PC-9 (cell line): Measurements from ENCODE around the gene TAF6. TPM values are rescaled to one million over a fixed set of nuclear protein-coding genes. Genes with fewer than 3 reads are reported as not detected.

Experiments
- BruUV-seq: library from RNA; stranded (reverse); fragments of 400-500 nt; replicated peaks from 2 replicates; lab custom pipeline; 2021; lab: Mats Ljungman, UMichigan
- CTCF ChIA-PET: fragments of 300-600 bp; sonication (Branson Sonifier 250); formaldehyde crosslinking; loops from one replicate; lab custom pipeline; 2022; ENCODE audit warnings: antibody characterized with exemption; lab: Charles Lee
- POLR2A ChIA-PET: fragments of 300-600 bp; sonication (Branson Sonifier 250); formaldehyde crosslinking; loops from one replicate; lab custom pipeline; 2022; ENCODE audit warnings: antibody characterized with exemption; ENCODE audit not compliant: unreplicated experiment; lab: Charles Lee
- DNase-seq, 2 experiments: peaks; one replicate each; pipeline versions ENCODE4 v3.0.0 to v3.0.0-alpha.2; 2015 to 2022; ENCODE audit warnings: mixed read lengths in 1 of 2
- H2AFZ ChIP-seq: fragments of 200-600 bp; sonication (generic); 2 replicates; pipeline ENCODE4 v1.8.1; 2017; ENCODE audit warnings: antibody characterized with exemption
- H3F3A ChIP-seq: fragments of 200-600 bp; sonication (generic); 2 replicates; pipeline ENCODE4 v1.8.1; 2017; ENCODE audit warnings: antibody characterized with exemption, mild to moderate bottlenecking, low read depth; ENCODE audit not compliant: insufficient read depth
- H3K27ac ChIP-seq: fragments of 200-600 bp; sonication (generic); 2 replicates; pipeline ENCODE4 v1.6.1; 2016; ENCODE audit warnings: mixed run types
- H3K27me3 ChIP-seq: fragments of 200-600 bp; sonication (generic); 2 replicates; pipeline ENCODE4 v1.6.1; 2016; ENCODE audit warnings: low read depth, mixed run types; ENCODE audit not compliant: insufficient read depth
- H3K36me3 ChIP-seq: fragments of 200-600 bp; sonication (generic); 2 replicates; pipeline ENCODE4 v1.6.1; 2016; ENCODE audit warnings: low read depth, mixed run types
- H3K4me1 ChIP-seq: fragments of 200-600 bp; sonication (generic); replicated peaks from 2 replicates; pipeline ENCODE4 v1.6.1; 2016; ENCODE audit warnings: mixed run types; ENCODE audit not compliant: insufficient read depth
- H3K4me2 ChIP-seq: fragments of 200-600 bp; sonication (generic); 2 replicates; pipeline ENCODE4 v1.6.1; 2017; ENCODE audit warnings: mixed run types
- H3K4me3 ChIP-seq: fragments of 200-600 bp; sonication (generic); 2 replicates; pipeline ENCODE4 v1.6.1; 2016; ENCODE audit warnings: mixed run types
- H3K79me2 ChIP-seq: fragments of 200-600 bp; sonication (generic); 2 replicates; pipeline ENCODE4 v1.6.1; 2017; ENCODE audit warnings: low read depth, mixed run types
- H3K9me2 ChIP-seq: fragments of 200-600 bp; sonication (generic); 2 replicates; pipeline ENCODE4 v1.8.1; 2017; ENCODE audit warnings: mild to moderate bottlenecking; ENCODE audit not compliant: insufficient read depth
- H3K9me3 ChIP-seq: fragments of 200-600 bp; sonication (generic); 2 replicates; pipeline ENCODE4 v1.8.1; 2016; ENCODE audit warnings: low read depth; ENCODE audit not compliant: insufficient read depth
- H4K20me1 ChIP-seq: fragments of 200-600 bp; sonication (generic); 2 replicates; pipeline ENCODE4 v1.8.1; 2017; ENCODE audit not compliant: insufficient read depth
- EZH2 ChIP-seq: fragments of 200-600 bp; sonication (generic); IDR thresholded peaks from 2 replicates; pipeline ENCODE4 v1.8.0; 2017; ENCODE audit warnings: antibody characterized with exemption, low read depth
- intact Hi-C: fragments of 100-400 bp; cut with micrococcal nuclease; formaldehyde crosslinking; loops from one replicate; pipeline ENCODE4 v1.10.0; 2022; ENCODE audit not compliant: unreplicated experiment
- total RNA-seq: library from RNA; stranded (reverse); gene quantifications from 2 replicates; pipeline ENCODE4 v1.2.3, GENCODE V29; 2021
- TF ChIP-seq, protein P1 (sequence below): fragments of 200-600 bp; sonication (generic); conservative IDR thresholded peaks from 2 replicates; pipeline ENCODE4 v1.6.1; 2017; ENCODE audit warnings: mixed run types, antibody characterized with exemption, mild to moderate bottlenecking, moderate library complexity

Gene TAF6
- total RNA-seq, 1 experiment from 2014 or later, result 91.4 TPM

DNA sequence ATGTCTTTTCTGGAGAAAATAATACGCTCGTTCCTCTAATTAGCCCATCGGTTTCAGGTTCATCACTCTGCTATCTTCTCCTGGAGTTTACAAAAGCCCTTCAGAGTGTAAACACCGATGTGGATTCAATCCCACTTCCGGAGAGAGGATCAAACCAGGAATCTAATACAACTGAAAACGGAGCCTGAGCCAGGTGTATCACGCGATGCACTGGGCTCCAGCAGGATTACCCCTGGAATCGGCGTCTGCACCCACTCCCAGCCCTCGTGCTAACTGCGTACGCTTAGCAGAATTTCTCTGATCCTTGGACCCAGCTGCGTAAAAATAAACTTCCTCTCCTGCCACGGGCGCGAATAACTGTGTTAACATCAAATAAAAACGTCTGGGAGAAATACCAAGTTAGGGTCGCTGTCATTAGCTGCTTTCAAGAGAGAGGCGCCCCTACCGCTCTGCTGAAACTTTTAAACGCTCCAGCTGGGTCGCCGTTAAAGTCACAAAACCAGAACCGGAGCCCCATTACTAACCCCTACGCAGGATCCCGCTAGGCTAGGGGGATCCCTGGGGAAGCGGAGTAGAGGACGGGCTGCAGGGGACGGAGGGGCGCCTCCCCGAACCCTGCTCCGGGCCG is 38.1 kb downstream of the TAF6 start:
- Histone ChIP-seq H3F3A (peaks cover 16% of the 10 kb centered on the region), H3K4me2 (peak overlapping the region; percentile 78), H3K9me2 (no peaks in the 10 kb centered on the region), H3K4me1 (peaks cover 15% of the 10 kb centered on the region), H3K9me3 (no peaks in the 10 kb centered on the region; the same call in 1 of the 2 replicates), H3K27ac (peak overlapping the region; percentile 27; the same call in 1 of the 2 replicates), H3K27me3 (no peaks in the 10 kb centered on the region), H3K4me3 (peak overlapping the region; percentile 93), H3K79me2 (peaks cover 52% of the 10 kb centered on the region), H3K36me3 (peaks cover 39% of the 10 kb centered on the region), H2AFZ (peak overlapping the region; percentile 60), H4K20me1 (peaks cover 8% of the 10 kb centered on the region; the same call in 1 of the 2 replicates)
- intact Hi-C loops, result loop anchor here (1.0 to 5.0 kb wide), 6 partner anchors 32 to 709 kb away; partner anchors contain the start of genes ARPC1B, MEPCE, TRIM4 and ZSCAN21
- DNase-seq, result no peak
- TF ChIP-seq, protein P1, sequence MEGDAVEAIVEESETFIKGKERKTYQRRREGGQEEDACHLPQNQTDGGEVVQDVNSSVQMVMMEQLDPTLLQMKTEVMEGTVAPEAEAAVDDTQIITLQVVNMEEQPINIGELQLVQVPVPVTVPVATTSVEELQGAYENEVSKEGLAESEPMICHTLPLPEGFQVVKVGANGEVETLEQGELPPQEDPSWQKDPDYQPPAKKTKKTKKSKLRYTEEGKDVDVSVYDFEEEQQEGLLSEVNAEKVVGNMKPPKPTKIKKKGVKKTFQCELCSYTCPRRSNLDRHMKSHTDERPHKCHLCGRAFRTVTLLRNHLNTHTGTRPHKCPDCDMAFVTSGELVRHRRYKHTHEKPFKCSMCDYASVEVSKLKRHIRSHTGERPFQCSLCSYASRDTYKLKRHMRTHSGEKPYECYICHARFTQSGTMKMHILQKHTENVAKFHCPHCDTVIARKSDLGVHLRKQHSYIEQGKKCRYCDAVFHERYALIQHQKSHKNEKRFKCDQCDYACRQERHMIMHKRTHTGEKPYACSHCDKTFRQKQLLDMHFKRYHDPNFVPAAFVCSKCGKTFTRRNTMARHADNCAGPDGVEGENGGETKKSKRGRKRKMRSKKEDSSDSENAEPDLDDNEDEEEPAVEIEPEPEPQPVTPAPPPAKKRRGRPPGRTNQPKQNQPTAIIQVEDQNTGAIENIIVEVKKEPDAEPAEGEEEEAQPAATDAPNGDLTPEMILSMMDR, result no peak
- TF ChIP-seq EZH2, result no peak
- CTCF ChIA-PET, result no interaction called here
- POLR2A ChIA-PET, result interaction anchor here (0.6 kb wide), 1 partner anchor 68 kb away, joined by 3 read pairs; no protein-coding TSS in a partner anchor
- BruUV-seq, result TSS peak; percentile 40

DNA sequence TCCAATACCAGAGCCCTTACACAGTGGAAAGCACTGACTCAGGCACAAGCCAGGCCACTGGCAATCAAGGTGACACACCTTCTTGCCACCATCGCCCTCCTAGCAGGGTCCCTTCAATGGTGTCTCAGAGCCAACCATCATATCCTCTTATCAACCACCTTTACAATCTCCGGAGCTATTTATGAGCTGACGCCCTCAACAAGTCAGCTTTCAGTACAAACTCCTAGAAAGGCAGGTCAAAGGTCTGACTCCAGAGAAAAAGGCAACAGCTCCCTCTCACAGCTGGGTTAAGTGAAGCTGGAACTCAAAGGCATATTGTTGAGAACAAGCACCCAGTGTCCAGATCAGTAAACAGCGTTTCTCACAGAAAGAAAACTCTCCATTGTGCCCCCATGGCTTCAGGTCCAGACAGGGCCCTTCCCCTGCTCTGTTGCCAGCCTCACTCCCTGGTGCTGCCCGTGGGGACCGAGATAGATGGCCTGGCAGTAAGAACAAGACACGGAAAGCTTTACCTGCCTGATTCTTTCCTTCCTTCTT is 40.1 kb downstream of the TAF6 start:
- H3K27me3 ChIP-seq, result no peaks in the 10 kb centered on the region
- H3K9me2 ChIP-seq, result no peaks in the 10 kb centered on the region
- peaks cover 52% of the 10 kb centered on the region for H3K79me2 ChIP-seq
- H3K9me3 ChIP-seq, result peaks cover 8% of the 10 kb centered on the region; the same call in 1 of the 2 replicates
- no peak overlapping the region for H3K4me3 ChIP-seq
- H3K4me2 ChIP-seq, result no peak overlapping the region
- ChIA-PET CTCF (no interaction called here), POLR2A (interaction anchor here (0.6 kb wide), 1 partner anchor 23 kb away, joined by 7 read pairs; no protein-coding TSS in a partner anchor)
- peaks cover 8% of the 10 kb centered on the region; the same call in 1 of the 2 replicates for H4K20me1 ChIP-seq
- peaks cover 57% of the 10 kb centered on the region for H3K36me3 ChIP-seq
- H3F3A ChIP-seq, result peaks cover 16% of the 10 kb centered on the region
- H2AFZ ChIP-seq, result no peak overlapping the region
- DNase-seq, result no peak
- no peak overlapping the region for H3K27ac ChIP-seq
- BruUV-seq, result no TSS peak
- intact Hi-C loops, result no loop called here
- H3K4me1 ChIP-seq, result peaks cover 15% of the 10 kb centered on the region
- no peak for TF ChIP-seq EZH2
- TF ChIP-seq, protein P1, result no peak

DNA sequence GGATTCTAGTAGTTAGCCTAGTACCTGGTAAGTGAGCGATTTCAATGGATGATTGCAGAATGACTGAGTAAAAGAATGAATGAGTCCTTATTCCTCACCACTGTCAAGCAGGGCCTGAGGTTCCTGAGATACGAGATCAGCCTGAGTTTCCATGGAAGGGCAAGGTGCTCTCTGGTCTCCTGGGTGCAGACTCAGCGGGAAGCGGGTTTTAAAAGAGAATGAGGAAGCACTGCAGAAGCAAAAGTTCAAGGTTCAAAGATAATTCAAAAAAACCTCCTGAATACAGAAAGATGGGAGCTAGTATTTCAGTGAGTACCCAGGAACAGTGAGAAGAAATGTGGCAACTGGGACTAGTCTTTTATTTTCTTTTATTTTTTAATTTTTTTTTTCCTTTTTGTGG is 42.0 kb downstream of the TAF6 start:
- peaks cover 7% of the 10 kb centered on the region for H3F3A ChIP-seq
- intact Hi-C loops, result no loop called here
- H3K36me3 ChIP-seq, result peaks cover 75% of the 10 kb centered on the region
- no peaks in the 10 kb centered on the region for H3K27me3 ChIP-seq
- no peak overlapping the region for H3K4me3 ChIP-seq
- CTCF ChIA-PET, result no interaction called here
- H2AFZ ChIP-seq, result no peak overlapping the region
- POLR2A ChIA-PET, result no interaction called here
- H3K79me2 ChIP-seq, result peaks cover 52% of the 10 kb centered on the region
- DNase-seq, result no peak
- H3K9me3 ChIP-seq, result peaks cover 26% of the 10 kb centered on the region; the same call in 1 of the 2 replicates
- peaks cover 10% of the 10 kb centered on the region for H3K4me1 ChIP-seq
- BruUV-seq, result no TSS peak
- H4K20me1 ChIP-seq, result peaks cover 8% of the 10 kb centered on the region; the same call in 1 of the 2 replicates
- no peak overlapping the region for H3K4me2 ChIP-seq
- no peaks in the 10 kb centered on the region for H3K9me2 ChIP-seq
- TF ChIP-seq EZH2, result no peak
- TF ChIP-seq, protein P1, result no peak
- H3K27ac ChIP-seq, result no peak overlapping the region
